Stimulated activated CD4-positive, alpha-beta T cell treated with anti-CD3 and anti-CD28 coated beads, Interleukin-4, amount 100 ng/mL, for 48 hours (primary cell): ENCODE results near the gene AAMP.

ENCODE experiments used
- DNase-seq, 2 donors: peaks; one replicate each; pipeline ENCODE4 v3.0.0-alpha.2; 2020; ENCODE audit warnings: low read depth in 2 of 2

Gene AAMP

GRCh38 chr2:218294430-218295022 is 24.6 kb upstream of the AAMP start:
- DNase-seq: no peak

GRCh38 chr2:218293715-218294429 is 23.9 kb upstream of the AAMP start:
- no peak for DNase-seq

DNA sequence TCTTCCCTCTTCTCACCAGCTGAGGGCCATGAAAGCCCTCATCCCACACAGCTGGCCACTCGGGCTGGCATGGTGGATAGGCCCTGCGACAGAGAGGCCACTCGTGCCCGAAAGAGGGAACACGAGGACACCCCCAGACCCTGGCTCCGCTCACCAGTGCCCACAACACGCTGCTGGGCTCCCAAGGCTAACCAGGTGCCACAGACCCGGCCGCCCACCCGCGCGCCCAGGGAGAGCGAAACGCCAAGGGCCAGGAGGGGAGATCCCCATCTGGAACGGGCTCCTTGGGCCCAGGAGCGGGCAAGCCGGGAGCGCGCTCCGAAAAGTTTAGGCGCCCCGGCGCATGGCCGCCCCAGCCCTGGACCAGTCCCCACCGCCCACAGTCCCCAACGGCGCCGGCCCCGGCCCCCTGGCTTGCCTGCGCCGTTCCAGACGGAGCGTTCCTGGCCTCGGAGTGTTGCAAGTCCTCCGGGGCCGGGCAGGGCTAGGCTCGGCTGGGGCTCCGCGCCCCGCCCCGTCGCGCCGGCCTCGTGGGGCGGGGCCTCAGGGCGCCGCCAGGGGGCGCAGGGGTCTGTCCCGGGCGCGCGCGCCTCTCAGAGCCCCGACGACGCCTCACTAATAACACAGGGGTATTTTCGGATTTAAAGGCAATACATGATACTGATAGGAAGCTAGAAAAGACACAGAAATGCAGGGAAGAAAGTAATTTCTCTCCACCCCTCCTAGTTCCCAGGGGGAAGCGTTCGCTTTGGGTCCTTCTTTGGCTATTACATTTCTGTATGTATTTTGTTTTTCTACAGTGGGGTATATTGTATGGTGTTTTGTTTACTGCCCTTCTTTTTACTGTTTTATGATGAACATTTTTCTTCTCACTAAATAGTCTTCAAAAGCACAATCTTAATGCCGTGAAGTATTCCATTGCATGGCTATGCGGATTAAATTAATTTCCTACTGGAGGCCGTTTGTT is 22.4 kb upstream of the AAMP start, which contains the start of gene TMBIM1:
TMBIM1 (minus strand) TSS at position 456 of the 967 bp plus-strand sequence. CDS start 10,362 bp downstream, outside the sequence.
- DNase-seq: peak; percentile 65 to 71

DNA sequence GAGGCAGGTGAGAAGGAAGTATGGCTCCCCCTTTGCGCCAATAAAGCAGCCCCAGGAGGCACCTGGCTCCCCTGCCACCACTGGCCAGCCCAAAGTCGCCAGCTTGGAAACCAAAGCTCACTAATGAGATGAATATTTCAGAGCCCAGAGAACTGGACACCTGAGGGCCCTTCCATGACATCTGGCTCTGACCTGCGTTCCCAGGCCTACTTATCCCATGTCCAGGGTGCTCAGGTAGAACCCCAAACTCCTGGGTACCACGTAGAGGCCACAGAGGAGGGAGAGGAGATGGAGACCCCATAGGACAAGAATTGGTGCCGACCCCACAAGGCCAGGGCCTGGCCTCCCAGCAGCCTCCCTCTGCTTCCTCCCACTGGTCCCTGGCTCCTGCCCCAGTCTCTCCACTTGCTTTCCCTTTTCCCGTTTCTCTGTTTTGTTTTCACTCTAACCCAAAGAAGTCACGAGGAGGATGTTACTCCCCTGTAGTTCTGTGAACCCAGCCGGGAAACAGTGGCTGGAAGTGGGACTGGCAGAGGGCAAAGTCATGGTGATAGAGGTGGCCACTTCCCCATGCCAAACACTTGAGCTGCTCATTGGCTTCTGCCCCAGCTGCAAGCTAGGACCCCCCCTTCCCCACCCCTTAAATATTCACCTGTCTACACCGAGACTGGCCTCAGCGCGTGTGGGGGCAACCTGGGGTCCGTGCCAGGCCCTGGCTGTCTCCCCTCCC is 21.5 kb upstream of the AAMP start:
- DNase-seq: no peak

- DNase-seq: peak in 1 of 2 donors; percentile 27
Measured at GRCh38 chr2:218290316-218291261, 20.7 kb upstream of the AAMP start.

DNA sequence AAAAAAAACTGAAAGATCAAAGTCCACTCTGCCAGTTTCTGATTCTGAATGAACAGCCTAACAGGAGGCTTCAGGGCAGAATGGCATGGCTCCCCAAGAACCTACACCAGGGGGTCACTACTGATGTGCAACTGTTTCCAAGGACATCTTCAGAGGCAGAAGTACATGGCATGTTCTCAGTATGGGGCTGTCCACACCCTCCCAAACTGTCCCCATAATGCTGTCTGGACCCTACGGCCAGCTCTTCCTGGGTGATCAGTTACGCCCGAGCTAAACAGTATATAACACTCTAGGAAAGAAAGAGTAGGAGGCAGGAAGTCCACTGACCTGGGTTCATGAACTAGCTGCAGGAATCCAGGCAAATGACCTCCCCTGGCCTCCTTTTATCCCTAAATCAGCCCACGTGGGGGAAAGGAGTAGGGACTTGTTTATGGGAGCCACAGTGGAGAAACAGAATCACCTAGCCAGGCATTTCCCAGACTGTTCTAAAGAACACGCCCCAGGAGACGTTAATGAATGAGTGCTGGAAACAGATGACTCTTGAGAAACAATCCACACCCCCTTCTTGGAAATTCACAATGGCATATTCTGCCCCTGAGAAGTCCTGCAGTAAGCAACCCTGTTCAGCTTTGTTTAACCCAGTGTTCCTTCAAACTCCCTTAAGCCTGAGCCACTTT is 19.8 kb upstream of the AAMP start:
- no peak for DNase-seq

GRCh38 chr2:218286570-218287459 is 16.9 kb upstream of the AAMP start:
- DNase-seq: peak; percentile 64 to 74

GRCh38 chr2:218285604-218286003 is 15.7 kb upstream of the AAMP start:
- no peak for DNase-seq

DNA sequence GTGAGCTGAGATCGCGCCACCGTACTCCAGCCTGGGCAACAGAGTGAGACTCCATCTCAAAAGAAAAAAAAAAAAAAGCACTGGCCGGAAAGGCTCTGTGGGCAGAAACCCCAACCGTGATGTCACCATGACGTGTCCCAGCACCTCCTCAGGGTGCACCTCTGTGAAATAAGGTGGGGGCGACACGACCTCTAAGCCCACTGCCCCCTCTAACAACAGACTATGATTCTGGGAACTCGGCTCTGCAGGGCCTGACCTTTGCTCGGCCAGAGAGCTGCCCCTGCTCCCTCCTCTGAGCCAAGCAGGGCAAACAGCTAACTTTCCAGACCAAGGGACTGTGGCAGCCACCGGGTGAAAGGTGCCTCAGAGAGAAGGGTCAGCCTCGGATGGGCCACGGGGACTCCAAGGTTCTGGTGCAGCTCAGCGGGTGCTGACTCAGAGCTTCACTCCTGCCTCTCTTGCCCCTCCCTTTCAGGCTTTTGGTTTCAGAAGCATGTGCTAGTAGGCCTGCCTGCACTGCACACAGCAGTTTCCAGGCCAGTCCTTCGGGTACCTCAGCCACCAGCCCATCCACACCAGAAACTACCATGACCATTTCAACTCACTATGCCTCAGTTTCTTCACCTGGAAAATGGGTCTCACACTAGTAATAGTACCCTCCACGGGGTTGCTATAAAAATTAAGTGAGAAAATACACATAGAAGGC is 14.3 kb upstream of the AAMP start:
- DNase-seq: peak in 1 of 2 donors; percentile 58

DNA sequence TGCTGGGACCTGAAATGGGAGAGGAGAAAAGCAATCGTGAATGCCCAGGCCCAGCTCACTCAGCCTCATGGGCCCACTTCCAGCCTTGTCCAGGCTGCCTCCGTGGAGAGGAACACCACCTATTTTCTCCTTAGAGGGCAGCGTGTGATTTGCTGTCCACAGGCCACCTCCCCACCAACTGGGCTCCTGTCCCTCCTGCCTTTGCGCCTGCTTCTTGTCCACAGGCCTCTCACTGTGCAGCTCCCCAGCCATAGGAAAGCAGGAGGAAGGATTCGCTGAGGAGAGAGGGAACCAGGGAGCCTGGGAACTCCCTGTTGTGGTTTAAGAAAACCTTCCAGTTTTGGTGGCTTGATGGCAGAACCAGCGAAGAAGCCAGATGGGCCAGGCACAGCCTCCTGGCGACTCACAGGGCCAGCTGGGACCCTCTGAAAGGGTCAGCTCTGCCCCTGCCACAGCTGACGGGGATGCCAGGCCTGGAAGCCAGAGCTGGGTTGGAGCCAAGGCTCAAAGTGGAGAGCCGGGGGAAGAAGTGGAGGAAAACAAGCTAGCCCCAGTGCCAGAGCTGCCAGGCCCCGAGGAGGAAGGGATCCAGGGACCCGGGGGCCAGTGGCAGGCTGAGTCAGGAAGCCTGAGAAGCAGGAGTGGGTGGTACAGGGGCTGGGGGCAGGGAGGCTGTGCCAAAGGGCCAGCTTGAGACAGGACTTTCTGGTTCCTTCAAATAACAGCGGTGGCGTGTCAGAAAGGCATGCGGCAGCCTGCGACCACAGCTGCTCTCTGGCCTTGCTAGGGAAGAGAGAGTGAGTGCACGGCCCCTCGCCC is 12.4 kb upstream of the AAMP start:
- no peak for DNase-seq

DNA sequence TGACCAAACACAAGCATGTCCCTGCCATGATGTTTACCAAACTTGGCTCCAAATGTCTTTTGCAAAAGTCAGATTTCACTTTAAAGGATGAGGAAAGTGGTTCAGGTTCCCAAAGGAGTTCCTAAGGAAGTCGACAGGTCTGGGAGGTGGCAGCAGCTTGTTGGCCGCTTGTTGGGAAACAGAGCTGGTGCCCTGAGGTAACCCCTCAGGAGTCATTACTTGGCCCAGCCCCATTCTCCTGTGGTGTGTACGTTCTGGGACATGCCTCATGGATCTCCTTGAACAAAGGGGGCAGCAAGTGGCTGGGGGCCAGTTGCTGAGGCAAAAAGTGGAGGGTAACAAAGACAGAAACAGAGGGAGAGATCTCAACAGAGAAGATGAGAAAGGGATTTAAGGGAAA is 11.5 kb upstream of the AAMP start:
- DNase-seq: no peak

DNA sequence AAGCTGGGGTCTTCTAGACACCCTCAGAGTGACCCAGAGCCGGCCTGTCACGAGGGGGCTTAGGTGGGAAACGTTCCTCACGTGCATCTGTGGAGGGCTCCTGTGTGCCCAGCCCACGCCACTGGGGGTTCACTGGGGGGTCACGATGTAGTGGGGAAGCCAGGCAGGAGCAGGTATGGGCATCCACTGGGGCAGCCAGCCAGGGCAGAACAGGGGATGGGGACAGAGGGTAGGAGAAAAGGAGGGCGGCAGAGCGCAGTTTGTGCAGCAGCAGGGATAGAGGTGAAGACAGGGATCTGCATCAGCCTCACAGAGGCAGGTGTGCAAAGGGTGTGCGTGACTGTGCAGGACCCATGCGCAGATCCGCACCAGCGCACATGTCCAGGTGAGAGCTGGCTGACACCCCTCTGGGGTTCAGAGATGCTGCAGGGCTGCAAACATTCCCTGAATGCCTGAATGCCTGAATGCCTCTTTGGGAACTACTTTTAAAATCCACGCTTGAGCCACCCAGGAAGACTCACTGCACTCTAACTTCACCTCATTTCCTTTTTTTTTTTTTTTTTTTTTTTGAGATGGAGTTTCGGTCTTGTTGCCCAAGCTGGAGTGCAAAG is 10.4 kb upstream of the AAMP start:
- DNase-seq: no peak

DNA sequence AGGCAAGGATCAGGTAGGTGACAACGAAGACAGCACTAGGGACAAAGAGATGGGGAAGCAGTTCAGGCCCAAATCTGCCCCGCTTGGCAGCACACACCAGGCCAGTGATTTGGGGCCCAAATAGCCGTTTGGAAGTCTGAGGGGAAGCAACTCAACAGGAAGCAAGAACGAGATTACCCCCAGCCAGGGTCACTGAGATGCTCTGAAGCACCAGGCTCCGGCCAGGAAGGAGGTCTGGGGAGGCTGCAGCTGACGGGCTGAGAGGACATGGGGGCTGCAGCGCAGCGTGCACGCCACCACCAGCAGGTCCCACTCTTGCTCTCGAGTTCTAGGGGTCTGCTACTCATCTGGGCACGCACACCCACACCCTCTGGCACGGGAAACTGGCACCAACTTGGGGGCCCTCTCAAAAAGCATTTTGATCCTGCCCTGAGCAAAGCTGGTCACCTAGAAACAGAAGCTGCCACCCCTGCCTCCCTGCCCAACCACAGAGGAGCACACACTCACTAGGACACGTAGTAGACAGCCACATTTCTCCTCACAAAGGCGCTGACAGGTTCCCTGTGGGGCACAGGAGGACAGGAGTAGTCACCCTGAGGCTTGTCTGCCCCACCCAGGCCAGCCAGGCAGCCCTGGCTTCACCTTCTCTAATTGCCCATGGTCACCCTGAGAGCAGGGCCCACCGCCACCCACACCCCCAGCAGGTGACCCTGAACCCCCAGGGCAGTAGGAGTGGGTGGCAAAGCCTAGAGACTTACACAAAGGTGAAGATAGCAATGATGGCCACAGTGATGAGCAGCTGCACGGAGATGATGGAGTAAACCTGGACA is 8.8 kb upstream of the AAMP start:
- no peak for DNase-seq

DNA sequence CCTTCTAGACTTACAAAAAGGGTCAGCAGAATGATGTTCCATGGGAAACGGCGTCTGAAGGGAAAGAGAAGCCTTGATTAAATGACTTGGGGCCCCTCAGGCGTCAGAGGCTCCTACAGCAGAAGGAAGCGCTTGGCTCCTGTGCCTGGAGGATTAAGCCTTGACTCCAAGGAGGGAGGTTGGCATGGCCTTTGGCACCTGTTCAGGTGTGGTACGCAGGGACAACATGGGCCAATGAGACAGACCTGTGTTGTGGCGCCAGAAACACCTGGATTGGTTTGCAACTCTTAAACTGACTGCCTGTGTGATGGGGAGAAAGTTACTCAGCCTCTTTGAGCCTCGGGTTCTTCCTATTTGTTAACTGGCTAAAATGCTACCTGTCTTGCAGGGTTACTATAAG is 8.0 kb upstream of the AAMP start:
- DNase-seq: no peak

DNA sequence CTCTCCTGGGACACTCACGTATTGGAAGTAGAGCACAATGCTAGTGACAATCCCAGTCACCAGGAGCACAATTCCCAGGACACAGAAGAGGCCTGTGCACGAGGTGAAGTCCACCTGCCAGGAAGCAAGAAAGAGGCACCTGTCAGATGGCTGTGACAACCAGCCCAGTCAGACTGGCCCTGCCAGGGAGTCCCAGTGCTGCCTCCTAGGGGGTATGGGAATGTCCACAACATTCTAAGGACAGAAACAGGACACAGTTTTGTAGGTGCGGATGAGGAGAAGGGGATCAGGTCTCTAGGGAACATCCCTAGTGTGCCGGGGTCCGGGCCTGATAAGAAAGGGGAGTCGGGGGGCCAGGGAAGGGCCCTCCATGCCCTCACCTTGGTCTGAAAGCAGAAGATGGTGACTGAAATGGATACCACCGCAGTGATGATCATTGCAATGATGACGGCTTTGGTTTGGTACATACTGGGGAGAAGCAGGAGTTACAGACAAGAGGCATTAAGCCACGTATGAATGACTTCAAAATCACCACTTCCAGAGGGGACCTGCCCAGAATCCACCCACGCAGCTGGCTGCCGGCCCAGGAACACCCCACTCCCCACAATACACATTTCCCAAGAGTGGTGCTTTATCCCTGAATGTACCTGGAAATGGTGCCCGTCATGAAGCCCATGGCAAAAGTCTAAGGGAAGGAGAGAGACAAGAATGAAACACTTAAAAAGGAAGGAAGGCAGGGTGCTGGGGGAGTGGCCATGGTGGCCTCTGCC is 7.2 kb upstream of the AAMP start:
- no peak for DNase-seq
